CD4-positive, CD25-positive, alpha-beta regulatory T cell (primary cell): ENCODE measurements around the gene LCE2D. TPM values are rescaled to one million over a fixed set of nuclear protein-coding genes. Genes with fewer than 3 reads are reported as not detected.

ENCODE experiments used
- ATAC-seq, 2 donors: fragments of 150-1000 bp; cut with Tn5 transposase; one replicate each; pipeline ENCODE4 v1.10.0; 2021; ENCODE audit warnings: low read depth in 2 of 2, moderate number of reproducible peaks in 2 of 2, moderate library complexity in 1 of 2
- DNase-seq, 3 donors: peaks; one replicate each; pipeline versions ENCODE4 v3.0.0 to v3.0.0-alpha.2; 2012 to 2022; ENCODE audit warnings: mixed read lengths in 1 of 3
- H3K27ac ChIP-seq: one replicate; pipeline ENCODE4 v1.7.0; 2013; ENCODE audit warnings: mild to moderate bottlenecking, low read length; ENCODE audit not compliant: insufficient read depth, poor library complexity, severe bottlenecking
- H3K27me3 ChIP-seq: one replicate; pipeline ENCODE4 v1.7.0; 2013; ENCODE audit warnings: low read length; ENCODE audit not compliant: control insufficient read depth, insufficient read depth
- H3K36me3 ChIP-seq: one replicate; pipeline ENCODE4 v1.7.0; 2013; ENCODE audit warnings: mild to moderate bottlenecking, low read length, moderate library complexity; ENCODE audit not compliant: control insufficient read depth, insufficient read depth
- H3K4me1 ChIP-seq: 2 replicates; pipeline ENCODE4 v1.7.0; 2013; ENCODE audit warnings: mild to moderate bottlenecking, low read length; ENCODE audit not compliant: insufficient read depth, control insufficient read depth, poor library complexity, severe bottlenecking
- H3K4me3 ChIP-seq: one replicate; pipeline ENCODE4 v1.7.0; 2013; ENCODE audit warnings: low read depth, mild to moderate bottlenecking, low read length, moderate library complexity
- H3K9me3 ChIP-seq, 2 experiments: 1 replicate in 1 of 2; 2 replicates in 1 of 2; pipeline ENCODE4 v1.7.0; 2013; ENCODE audit warnings: low read length in 2 of 2, mild to moderate bottlenecking in 1 of 2, moderate library complexity in 1 of 2; ENCODE audit not compliant: control insufficient read depth in 2 of 2
- H3K27ac Mint-ChIP-seq, 3 donors: one replicate each; pipeline ENCODE4 v1.8.0; 2020 to 2022; ENCODE audit warnings: mild to moderate bottlenecking in 3 of 3, mixed read lengths in 3 of 3, moderate library complexity in 2 of 3
- H3K27me3 Mint-ChIP-seq: one replicate; pipeline ENCODE4 v1.8.0; 2022; ENCODE audit warnings: mild to moderate bottlenecking, mixed read lengths
- H3K36me3 Mint-ChIP-seq: one replicate; pipeline ENCODE4 v1.8.0; 2020; ENCODE audit warnings: mixed read lengths
- H3K4me1 Mint-ChIP-seq, 4 donors: one replicate each; pipeline ENCODE4 v1.8.0; 2020 to 2022; ENCODE audit warnings: mixed read lengths in 4 of 4, mild to moderate bottlenecking in 1 of 4
- H3K4me3 Mint-ChIP-seq, 4 donors: one replicate each; pipeline ENCODE4 v1.8.0; 2020 to 2022; ENCODE audit warnings: mild to moderate bottlenecking in 4 of 4, mixed read lengths in 4 of 4, moderate library complexity in 3 of 4
- H3K9me3 Mint-ChIP-seq, 7 donors: one replicate each; pipeline ENCODE4 v1.8.0; 2020 to 2022; ENCODE audit warnings: mixed read lengths in 7 of 7, mild to moderate bottlenecking in 3 of 7, moderate library complexity in 2 of 7
- polyA plus RNA-seq, 4 donors: library from polyadenylated mRNA; unstranded; fragments of 300-500 nt; fragmentation: Illumina TruSeq; gene quantifications; one replicate each; pipeline ENCODE4 v1.2.3, GENCODE V29; 2021
- total RNA-seq: library from RNA; stranded (reverse); gene quantifications from one replicate; pipeline ENCODE4 v1.2.3, GENCODE V29; 2022

Gene LCE2D, protein sequence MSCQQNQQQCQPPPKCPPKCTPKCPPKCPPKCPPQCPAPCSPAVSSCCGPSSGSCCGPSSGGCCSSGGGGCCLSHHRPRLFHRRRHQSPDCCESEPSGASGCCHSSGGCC
- total RNA-seq (not detected), polyA plus RNA-seq (not detected)

DNA sequence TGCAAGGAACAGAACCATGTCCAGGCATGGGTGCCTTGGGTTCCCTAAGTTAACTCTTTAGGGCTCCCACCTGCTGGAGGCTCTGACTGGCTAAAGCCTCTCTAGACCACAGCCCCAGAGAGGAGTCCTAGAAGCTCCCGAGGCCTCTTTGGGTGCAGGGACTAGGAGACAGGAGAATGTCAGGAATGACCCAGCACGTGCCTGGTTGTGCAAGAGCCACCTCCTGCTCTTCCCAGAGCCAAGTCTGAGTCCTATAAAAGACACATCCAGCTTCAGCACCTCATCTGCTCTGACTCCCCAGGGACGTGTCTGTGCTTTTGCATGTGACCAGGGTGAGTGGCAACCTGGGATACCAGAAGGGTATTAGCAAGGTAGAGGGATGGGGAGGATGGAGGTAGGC, at the start of gene LCE2D:
Gene LCE2D, plus strand, starts transcription at position 283 of the 400 bp plus-strand sequence. CDS start 726 bp downstream, outside the sequence.
- peaks cover 0 to 2% of the 10 kb centered on the region in 2 experiments for H3K9me3 ChIP-seq
- Mint-ChIP-seq H3K36me3 (no peaks in the 10 kb centered on the region), H3K4me1 (no peaks in the 10 kb centered on the region), H3K27ac (no peak within 1 kb of the TSS), H3K4me3 (no peak within 1 kb of the TSS), H3K9me3 (peaks cover 0 to 2% (median 0%) of the 10 kb centered on the region in 7 donors), H3K27me3 (peaks cover 21% of the 10 kb centered on the region)
- H3K27ac ChIP-seq, result no peak within 1 kb of the TSS
- no peak for ATAC-seq
- no peak within 1 kb of the TSS for H3K4me3 ChIP-seq
- H3K27me3 ChIP-seq, result peaks cover 9% of the 10 kb centered on the region
- no peaks in the 10 kb centered on the region for H3K36me3 ChIP-seq
- no peak for DNase-seq
- H3K4me1 ChIP-seq, result no peaks in the 10 kb centered on the region

DNA sequence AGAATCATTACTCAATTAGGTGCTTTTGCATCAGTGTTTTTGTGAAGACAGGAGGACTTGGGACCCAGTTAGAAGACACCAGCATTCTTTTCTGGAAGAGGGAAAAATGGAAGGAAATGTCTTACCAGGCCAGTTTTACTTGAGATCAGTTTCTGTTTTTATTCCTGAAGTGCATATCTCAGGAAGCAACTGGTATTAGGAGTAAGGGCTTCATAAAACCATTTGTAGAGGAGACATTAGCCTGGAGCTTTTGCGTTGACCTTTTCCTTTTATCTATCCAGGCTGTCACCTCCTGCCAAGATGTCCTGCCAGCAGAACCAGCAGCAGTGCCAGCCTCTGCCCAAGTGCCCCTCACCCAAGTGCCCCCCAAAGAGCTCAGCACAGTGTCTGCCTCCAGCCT, 49.7 kb upstream of the LCE2D start, which contains the start of gene LCE3B:
Gene LCE3B, plus strand, starts transcription at position 301 of the 400 bp plus-strand sequence. Its CDS starts 0 bp downstream, at position 301.
- Histone ChIP-seq H3K4me1 (no peaks in the 10 kb centered on the region), H3K36me3 (no peaks in the 10 kb centered on the region), H3K9me3 (peaks cover 2 to 4% of the 10 kb centered on the region in 2 experiments), H3K27ac (no peak within 1 kb of the TSS), H3K27me3 (no peaks in the 10 kb centered on the region), H3K4me3 (no peak within 1 kb of the TSS)
- ATAC-seq (no peak), DNase-seq (no peak)
- H3K4me1 Mint-ChIP-seq, result no peaks in the 10 kb centered on the region
- H3K9me3 Mint-ChIP-seq, result peaks cover 0 to 6% (median 0%) of the 10 kb centered on the region in 7 donors
- no peak within 1 kb of the TSS for H3K4me3 Mint-ChIP-seq
- no peaks in the 10 kb centered on the region for H3K36me3 Mint-ChIP-seq
- H3K27ac Mint-ChIP-seq, result no peak within 1 kb of the TSS
- H3K27me3 Mint-ChIP-seq, result no peaks in the 10 kb centered on the region

DNA sequence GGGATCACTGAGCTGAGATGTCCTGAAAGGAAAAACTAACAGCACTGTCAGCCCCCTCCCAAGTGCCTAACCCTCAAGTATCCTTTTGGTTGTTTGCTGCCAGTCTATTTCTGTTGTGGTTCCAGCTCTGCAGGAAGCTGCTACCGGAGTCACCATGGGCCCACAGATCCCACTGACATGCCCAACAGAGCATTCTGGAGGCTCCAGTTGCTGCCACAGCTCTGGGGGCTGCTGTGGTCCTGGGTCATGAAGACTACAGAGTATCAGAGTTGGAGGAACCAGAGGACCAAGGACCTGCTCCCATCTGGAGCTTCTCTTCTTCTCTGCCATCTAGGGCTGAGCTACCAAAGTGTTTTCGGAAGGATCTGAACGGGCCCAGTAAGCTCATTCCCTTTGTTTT, 41.2 kb upstream of the LCE2D start:
- peaks cover 0 to 15% (median 3%) of the 10 kb centered on the region in 7 donors for H3K9me3 Mint-ChIP-seq
- DNase-seq (no peak), ATAC-seq (no peak)
- Histone ChIP-seq H3K27me3 (peaks cover 2% of the 10 kb centered on the region), H3K36me3 (no peaks in the 10 kb centered on the region), H3K4me1 (no peaks in the 10 kb centered on the region), H3K9me3 (peaks cover 4 to 12% of the 10 kb centered on the region in 2 experiments), H3K27ac (no peak overlapping the region), H3K4me3 (no peak overlapping the region)
- H3K27me3 Mint-ChIP-seq, result peaks cover 5% of the 10 kb centered on the region
- peaks cover 0 to 2% (median 0%) of the 10 kb centered on the region in 4 donors for H3K4me1 Mint-ChIP-seq
- H3K4me3 Mint-ChIP-seq, result no peak overlapping the region
- H3K36me3 Mint-ChIP-seq, result no peaks in the 10 kb centered on the region
- no peak overlapping the region for H3K27ac Mint-ChIP-seq

DNA sequence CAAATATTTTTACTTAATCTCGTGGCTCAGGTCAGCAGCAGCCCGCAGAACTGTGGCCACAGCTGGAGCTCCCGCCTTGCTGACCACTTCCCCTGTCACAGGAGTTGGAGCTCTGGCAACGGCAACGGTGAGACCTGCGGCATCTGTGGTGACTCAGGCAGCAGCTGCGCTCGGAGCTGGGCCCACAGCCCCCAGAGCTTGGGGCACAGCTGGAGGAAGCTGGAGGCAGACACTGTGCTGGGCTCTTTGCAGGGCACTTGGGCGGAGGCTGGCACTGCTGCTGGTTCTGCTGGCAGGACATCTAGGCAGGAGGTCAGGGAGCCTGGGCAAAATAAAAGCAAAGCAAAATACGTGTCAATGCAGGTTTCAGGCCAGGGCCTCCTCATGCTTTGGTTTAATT, 40.4 kb upstream of the LCE2D start, which contains the start of gene LCE3A:
Gene LCE3A, minus strand, starts transcription at position 301 of the 400 bp plus-strand sequence. Its CDS starts 0 bp downstream, at position 301.
- Mint-ChIP-seq H3K27ac (no peak within 1 kb of the TSS), H3K36me3 (no peaks in the 10 kb centered on the region), H3K9me3 (peaks cover 0 to 11% (median 3%) of the 10 kb centered on the region in 7 donors), H3K4me1 (peaks cover 0 to 2% (median 0%) of the 10 kb centered on the region in 4 donors), H3K27me3 (peaks cover 11% of the 10 kb centered on the region), H3K4me3 (no peak within 1 kb of the TSS)
- Histone ChIP-seq H3K4me1 (no peaks in the 10 kb centered on the region), H3K27me3 (peaks cover 2% of the 10 kb centered on the region), H3K27ac (no peak within 1 kb of the TSS), H3K9me3 (peaks cover 4 to 12% of the 10 kb centered on the region in 2 experiments), H3K4me3 (no peak within 1 kb of the TSS), H3K36me3 (no peaks in the 10 kb centered on the region)
- DNase-seq (no peak), ATAC-seq (no peak)

DNA sequence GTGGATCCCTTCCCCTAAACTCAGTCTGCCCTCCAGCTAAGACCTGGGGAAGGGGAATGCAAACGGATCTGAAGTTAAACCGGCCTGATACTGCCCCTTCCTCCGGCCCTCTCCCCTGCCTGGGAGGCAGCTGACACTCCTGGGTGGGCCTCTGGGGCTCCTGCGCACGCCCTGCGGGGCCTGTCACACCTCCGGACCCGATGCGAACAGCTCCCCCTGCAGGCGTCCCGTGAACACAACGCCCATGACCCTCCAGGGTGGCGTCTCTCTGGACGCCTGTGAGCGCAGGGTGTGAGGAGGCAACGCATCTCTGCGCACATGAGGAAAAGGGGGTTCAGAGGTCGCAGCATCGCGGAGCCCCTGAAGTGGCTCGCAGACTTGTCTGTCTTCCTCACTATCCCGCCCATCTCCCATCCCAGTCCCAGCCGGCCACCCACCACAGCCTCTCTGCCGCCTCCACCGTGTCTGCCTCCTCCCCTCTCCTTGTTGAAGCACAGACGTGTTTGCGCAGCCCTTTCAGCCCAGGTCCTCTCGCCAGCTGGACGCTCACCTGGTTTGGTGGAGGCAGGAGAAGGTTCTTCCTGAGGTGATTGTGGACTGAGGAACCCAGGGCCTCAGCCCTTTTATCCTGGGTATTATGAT, 39.9 kb upstream of the LCE2D start:
- H3K36me3 ChIP-seq, result no peaks in the 10 kb centered on the region
- peaks cover 2% of the 10 kb centered on the region for H3K27me3 ChIP-seq
- Mint-ChIP-seq H3K36me3 (no peaks in the 10 kb centered on the region), H3K9me3 (peaks cover 0 to 11% (median 4%) of the 10 kb centered on the region in 7 donors), H3K4me3 (no peak overlapping the region), H3K4me1 (peaks cover 0 to 2% (median 0%) of the 10 kb centered on the region in 4 donors), H3K27me3 (peaks cover 11% of the 10 kb centered on the region), H3K27ac (no peak overlapping the region)
- DNase-seq (no peak), ATAC-seq (no peak)
- H3K27ac ChIP-seq, result no peak overlapping the region
- H3K4me1 ChIP-seq, result no peaks in the 10 kb centered on the region
- peaks cover 0 to 12% of the 10 kb centered on the region in 2 experiments for H3K9me3 ChIP-seq
- no peak overlapping the region for H3K4me3 ChIP-seq

DNA sequence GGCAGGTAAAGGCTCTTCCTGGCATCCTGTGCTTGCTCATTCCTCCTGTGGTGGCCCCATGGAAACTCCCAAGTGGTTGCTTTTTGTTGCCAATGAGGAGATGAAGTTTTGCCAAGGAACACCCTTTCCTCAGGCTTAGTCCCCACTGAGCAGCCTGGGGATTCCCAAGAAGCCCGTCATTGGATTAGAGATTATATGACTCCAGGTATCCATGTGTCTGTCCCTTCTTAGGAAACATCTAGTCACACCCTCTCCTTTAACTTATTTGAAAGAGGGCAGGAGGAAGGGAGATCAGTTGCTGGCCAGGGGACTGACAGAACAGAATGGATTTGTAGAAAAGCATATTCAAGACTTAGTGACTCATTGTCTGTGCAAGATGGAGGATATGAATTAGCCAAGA, 36.4 kb upstream of the LCE2D start:
- peaks cover 7% of the 10 kb centered on the region for H3K27me3 Mint-ChIP-seq
- H3K4me3 ChIP-seq, result no peak overlapping the region
- H3K4me3 Mint-ChIP-seq, result no peak overlapping the region
- no peaks in the 10 kb centered on the region for H3K9me3 ChIP-seq
- H3K27me3 ChIP-seq, result peaks cover 4% of the 10 kb centered on the region
- ATAC-seq, result no peak
- no peaks in the 10 kb centered on the region for H3K36me3 ChIP-seq
- no peak for DNase-seq
- no peak overlapping the region for H3K27ac Mint-ChIP-seq
- no peaks in the 10 kb centered on the region for H3K4me1 ChIP-seq
- H3K36me3 Mint-ChIP-seq, result no peaks in the 10 kb centered on the region
- H3K4me1 Mint-ChIP-seq, result peaks cover 0 to 2% (median 0%) of the 10 kb centered on the region in 4 donors
- peaks cover 0 to 4% (median 0%) of the 10 kb centered on the region in 7 donors for H3K9me3 Mint-ChIP-seq
- H3K27ac ChIP-seq, result no peak overlapping the region

DNA sequence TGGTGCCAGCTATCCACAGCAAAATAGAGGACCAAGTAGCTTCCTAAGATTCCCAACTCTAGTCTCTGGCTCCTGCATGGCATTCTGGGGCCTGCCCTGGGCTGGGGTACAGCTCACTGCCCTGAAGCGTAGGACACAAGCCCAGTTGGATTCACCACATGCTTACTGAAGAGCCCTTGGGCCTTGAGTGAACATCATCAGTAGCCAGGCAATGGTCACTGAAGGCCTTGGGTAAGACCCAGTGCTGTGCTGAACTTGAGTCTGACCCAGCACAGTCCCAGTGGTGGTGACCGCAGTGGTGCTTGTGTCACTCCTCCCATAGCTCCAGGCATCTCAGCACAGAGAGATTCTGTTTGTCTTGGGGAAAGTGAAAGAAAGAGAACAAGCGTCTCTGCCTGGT, 32.6 kb upstream of the LCE2D start:
- H3K27ac ChIP-seq, result no peak overlapping the region
- DNase-seq (no peak), ATAC-seq (no peak)
- peaks cover 4% of the 10 kb centered on the region for H3K27me3 ChIP-seq
- Mint-ChIP-seq H3K27ac (no peak overlapping the region), H3K36me3 (no peaks in the 10 kb centered on the region), H3K4me1 (no peaks in the 10 kb centered on the region), H3K27me3 (peaks cover 7% of the 10 kb centered on the region), H3K9me3 (peaks cover 0 to 7% (median 1%) of the 10 kb centered on the region in 7 donors), H3K4me3 (no peak overlapping the region)
- no peak overlapping the region for H3K4me3 ChIP-seq
- H3K4me1 ChIP-seq, result no peaks in the 10 kb centered on the region
- H3K36me3 ChIP-seq, result no peaks in the 10 kb centered on the region
- no peaks in the 10 kb centered on the region for H3K9me3 ChIP-seq
